Fibroblast of skin of right biceps (primary cell): Measurements from ENCODE around the gene SCN4B.
"Not testable (repeated sequence)": the region's sequence is repeated elsewhere in the genome, so short reads cannot be mapped to it uniquely, and the experiment has no call there.

Experiments used
- DNase-seq: peaks from one replicate; pipeline ENCODE4 v3.0.0-alpha.2; 2013

The SCN4B gene

GRCh38 chr11:118152552-118153471 is at the start of gene SCN4B:
SCN4B (minus strand) TSS chr11:118152823; CDS start chr11:118152673, 150 bp downstream.
- peak; percentile 55 for DNase-seq

GRCh38 chr11:118201966-118202365 is 49.3 kb upstream of the SCN4B start:
- DNase-seq = no peak

- no peak for DNase-seq
Measured at GRCh38 chr11:118200901-118201680, 48.5 kb upstream of the SCN4B start.

- DNase-seq = no peak
Measured at GRCh38 chr11:118200497-118200896, 47.9 kb upstream of the SCN4B start.

GRCh38 chr11:118199135-118199534 is 46.5 kb upstream of the SCN4B start:
- DNase-seq = no peak

- peak; percentile 51 for DNase-seq
Measured at GRCh38 chr11:118198370-118198769, 45.7 kb upstream of the SCN4B start.

- DNase-seq = peak; percentile 50
Measured at GRCh38 chr11:118194835-118195627, 42.4 kb upstream of the SCN4B start.

- DNase-seq = no peak
Measured at GRCh38 chr11:118193910-118194566, 41.4 kb upstream of the SCN4B start.

GRCh38 chr11:118192817-118193216 is 40.2 kb upstream of the SCN4B start:
- not testable (repeated sequence) for DNase-seq

GRCh38 chr11:118190942-118191506 is 38.4 kb upstream of the SCN4B start:
- DNase-seq = not testable (repeated sequence)

GRCh38 chr11:118186346-118187107 is 33.9 kb upstream of the SCN4B start:
- DNase-seq = no peak

GRCh38 chr11:118184784-118185579 is 32.4 kb upstream of the SCN4B start:
- no peak for DNase-seq

GRCh38 chr11:118183691-118184090 is 31.1 kb upstream of the SCN4B start:
- DNase-seq = not testable (repeated sequence)

- DNase-seq = peak; percentile 66
Measured at GRCh38 chr11:118180300-118180703, 27.7 kb upstream of the SCN4B start.

- no peak for DNase-seq
Measured at GRCh38 chr11:118176778-118177134, 24.1 kb upstream of the SCN4B start.

- peak; percentile 37 for DNase-seq
Measured at GRCh38 chr11:118175993-118176777, 23.6 kb upstream of the SCN4B start, which contains the start of gene SCN2B. SCN2B (minus strand) TSS chr11:118176639; CDS start chr11:118176431, 208 bp downstream.

- peak; percentile 49 for DNase-seq
Measured at GRCh38 chr11:118175031-118175992, 22.7 kb upstream of the SCN4B start.

- DNase-seq = no peak
Measured at GRCh38 chr11:118174006-118174567, 21.5 kb upstream of the SCN4B start.
